Brain microvascular endothelial cell (primary cell): Measurements from ENCODE around the gene ARMCX2.
A peak's percentile ranks its signal among the peaks of the same experiment; 100 is the strongest.

Experiments
- DNase-seq: peaks from one replicate; pipeline ENCODE4 v3.0.0-alpha.2; 2020
- H3K27ac ChIP-seq: fragments of 250-450 bp; sonication (Bioruptor Pico); 2 replicates; pipeline ENCODE4 v1.5.1; 2020; ENCODE audit warnings: mild to moderate bottlenecking, moderate library complexity
- H3K27me3 ChIP-seq: fragments of 250-450 bp; sonication (Bioruptor Pico); replicated peaks from 2 replicates; pipeline ENCODE4 v1.5.1; 2020; ENCODE audit warnings: mild to moderate bottlenecking
- H3K36me3 ChIP-seq: fragments of 250-450 bp; sonication (Bioruptor Pico); replicated peaks from 2 replicates; pipeline ENCODE4 v1.5.1; 2020; ENCODE audit warnings: mild to moderate bottlenecking
- H3K4me3 ChIP-seq: 2 replicates; pipeline ENCODE4 v1.5.1; 2011; ENCODE audit warnings: low read depth, mild to moderate bottlenecking, control low read depth, low read length, moderate library complexity
- CTCF ChIP-seq: IDR thresholded peaks from 2 replicates; pipeline ENCODE4 v1.5.1; 2011; ENCODE audit warnings: low read depth, mild to moderate bottlenecking, moderate library complexity, low read length, control low read depth, inconsistent platforms; ENCODE audit errors: missing control alignments
- in situ Hi-C: cut with HindIII; loops from 2 replicates; pipeline ENCODE4 v1.10.0; 2017; ENCODE audit warnings: low sequenced_read_pairs, low pct_ligation_motif_present

Gene ARMCX2

GRCh38 chrX:101659601-101660063 lies at the start of gene ARMCX2:
ARMCX2 (minus strand) TSS chrX:101659850; CDS start chrX:101657588, 2,262 bp downstream.
- DNase-seq: peak; percentile 49
- in situ Hi-C loops: no loop called here
- no peaks in the 10 kb centered on the region for H3K27me3 ChIP-seq
- no peak within 1 kb of the TSS for H3K27ac ChIP-seq
- no peak for TF ChIP-seq CTCF
- peaks cover 4% of the 10 kb centered on the region for H3K36me3 ChIP-seq
- H3K4me3 ChIP-seq: peak within 1 kb of the TSS; percentile 75

GRCh38 chrX:101709384-101709783 lies 49.7 kb upstream of the ARMCX2 start:
- DNase-seq: no peak
- H3K27ac ChIP-seq: no peak overlapping the region
- in situ Hi-C loops: no loop called here
- no peak for TF ChIP-seq CTCF
- no peaks in the 10 kb centered on the region for H3K36me3 ChIP-seq
- no peaks in the 10 kb centered on the region for H3K27me3 ChIP-seq
- H3K4me3 ChIP-seq: no peak overlapping the region

GRCh38 chrX:101708163-101708562 lies 48.5 kb upstream of the ARMCX2 start:
- no peak overlapping the region for H3K4me3 ChIP-seq
- no peak for TF ChIP-seq CTCF
- no peak for DNase-seq
- in situ Hi-C loops: no loop called here
- no peaks in the 10 kb centered on the region for H3K36me3 ChIP-seq
- no peak overlapping the region for H3K27ac ChIP-seq
- no peaks in the 10 kb centered on the region for H3K27me3 ChIP-seq

GRCh38 chrX:101693476-101693875 lies 33.8 kb upstream of the ARMCX2 start:
- Histone ChIP-seq H3K36me3 (no peaks in the 10 kb centered on the region), H3K4me3 (no peak overlapping the region), H3K27ac (no peak overlapping the region), H3K27me3 (no peaks in the 10 kb centered on the region)
- DNase-seq: no peak
- no peak for TF ChIP-seq CTCF
- in situ Hi-C loops: no loop called here

- no peak for TF ChIP-seq CTCF
- DNase-seq: no peak
- in situ Hi-C loops: no loop called here
These were observed 32.2 kb upstream of the ARMCX2 start for GRCh38 chrX:101691835-101692234.

GRCh38 chrX:101686574-101686973 lies 26.9 kb upstream of the ARMCX2 start:
- Histone ChIP-seq H3K27me3 (no peaks in the 10 kb centered on the region), H3K36me3 (no peaks in the 10 kb centered on the region), H3K4me3 (no peak overlapping the region), H3K27ac (no peak overlapping the region)
- no peak for DNase-seq
- no peak for TF ChIP-seq CTCF
- in situ Hi-C loops: no loop called here

More at GRCh38 chrX:101691835-101692234, 32.2 kb upstream of the ARMCX2 start:
- Histone ChIP-seq H3K36me3 (no peaks in the 10 kb centered on the region), H3K27me3 (no peaks in the 10 kb centered on the region), H3K4me3 (no peak overlapping the region), H3K27ac (no peak overlapping the region)
